Activated naive CD8-positive, alpha-beta T cell (primary cell): ENCODE measurements around the gene PLXNB1.

ENCODE experiments used
- H3K27ac Mint-ChIP-seq: one replicate; pipeline ENCODE4 v1.8.0; 2021; ENCODE audit warnings: mixed read lengths
- H3K27me3 Mint-ChIP-seq: one replicate; pipeline ENCODE4 v1.8.0; 2021; ENCODE audit warnings: mixed read lengths
- H3K36me3 Mint-ChIP-seq: one replicate; pipeline ENCODE4 v1.8.0; 2021; ENCODE audit warnings: mixed read lengths
- H3K4me1 Mint-ChIP-seq: one replicate; pipeline ENCODE4 v1.8.0; 2021; ENCODE audit warnings: low read depth, mixed read lengths
- H3K4me3 Mint-ChIP-seq: one replicate; pipeline ENCODE4 v1.8.0; 2021; ENCODE audit warnings: mild to moderate bottlenecking, mixed read lengths
- H3K9me3 Mint-ChIP-seq: one replicate; pipeline ENCODE4 v1.8.0; 2021; ENCODE audit warnings: low read depth, mixed read lengths

Gene PLXNB1

DNA sequence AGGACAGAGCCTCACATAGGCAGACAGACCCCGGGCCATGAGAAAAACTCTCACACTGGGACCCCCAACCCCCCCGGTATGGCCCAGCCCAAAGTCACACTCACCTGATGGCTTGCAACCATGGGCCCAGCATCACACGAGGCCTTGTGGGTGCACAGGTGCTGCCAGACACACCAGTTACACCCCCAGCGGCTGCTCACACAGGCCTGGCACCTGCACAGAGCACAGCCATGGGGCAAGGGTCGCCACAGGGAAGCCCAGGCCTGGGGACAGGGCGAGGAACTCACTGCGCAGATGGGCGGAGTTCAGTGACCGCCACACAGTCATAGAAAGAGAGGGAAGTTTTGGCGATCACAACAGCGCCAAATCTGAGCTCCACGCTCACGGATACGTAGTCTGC lies 9.3 kb downstream of the PLXNB1 start:
- Mint-ChIP-seq H3K27ac (no peak overlapping the region), H3K4me1 (no peaks in the 10 kb centered on the region), H3K9me3 (no peaks in the 10 kb centered on the region)

DNA sequence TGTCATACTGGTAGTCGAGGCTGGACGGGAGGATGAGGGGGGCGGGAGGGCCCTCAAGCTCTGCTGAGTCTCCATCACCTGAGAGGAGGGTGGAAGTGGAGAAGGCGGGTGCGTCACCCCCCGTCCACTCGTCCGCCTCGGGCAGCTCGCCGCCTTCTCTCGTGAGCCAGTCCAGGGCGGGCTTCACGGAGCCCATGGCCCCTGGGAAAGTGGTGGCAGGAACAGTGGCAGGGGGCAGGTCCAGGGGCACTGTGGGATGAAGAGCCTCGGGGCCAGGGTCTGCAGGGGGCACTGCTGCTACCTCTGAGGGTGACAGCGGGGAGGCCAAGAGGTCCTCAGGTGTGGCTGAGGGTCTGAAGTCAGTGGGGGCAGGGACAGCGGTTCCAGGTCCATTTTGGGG lies 10.3 kb downstream of the PLXNB1 start:
- Mint-ChIP-seq H3K4me3 (no peak overlapping the region), H3K4me1 (no peaks in the 10 kb centered on the region), H3K27me3 (no peaks in the 10 kb centered on the region), H3K36me3 (no peaks in the 10 kb centered on the region), H3K27ac (no peak overlapping the region), H3K9me3 (no peaks in the 10 kb centered on the region)

More for the DNA sequence above, 9.3 kb downstream of the PLXNB1 start:
- no peaks in the 10 kb centered on the region for H3K27me3 Mint-ChIP-seq
- H3K4me3 Mint-ChIP-seq, result no peak overlapping the region
- H3K36me3 Mint-ChIP-seq, result no peaks in the 10 kb centered on the region

DNA sequence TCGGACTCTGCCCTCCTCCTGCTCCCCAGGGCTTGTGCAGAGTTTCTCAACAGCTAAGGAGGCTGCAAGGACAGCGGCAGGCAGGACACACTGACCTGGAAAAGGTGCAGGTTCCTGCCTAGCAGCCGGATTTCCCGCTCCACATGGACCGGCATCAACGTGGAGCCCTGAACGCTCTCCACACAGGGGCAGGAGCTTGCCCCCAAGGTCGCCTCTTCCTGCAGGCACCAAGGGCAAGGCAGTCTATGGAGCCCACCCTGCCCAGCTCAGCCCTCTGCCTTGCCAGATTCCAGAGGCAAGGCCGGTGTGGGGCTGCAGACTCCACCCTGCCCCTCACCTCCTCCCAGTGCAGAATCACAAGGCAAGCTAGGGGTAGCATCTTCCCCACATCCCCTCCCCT lies 10.7 kb downstream of the PLXNB1 start:
- Mint-ChIP-seq H3K36me3 (no peaks in the 10 kb centered on the region), H3K27me3 (no peaks in the 10 kb centered on the region), H3K4me3 (no peak overlapping the region), H3K9me3 (no peaks in the 10 kb centered on the region), H3K4me1 (no peaks in the 10 kb centered on the region), H3K27ac (no peak overlapping the region)

DNA sequence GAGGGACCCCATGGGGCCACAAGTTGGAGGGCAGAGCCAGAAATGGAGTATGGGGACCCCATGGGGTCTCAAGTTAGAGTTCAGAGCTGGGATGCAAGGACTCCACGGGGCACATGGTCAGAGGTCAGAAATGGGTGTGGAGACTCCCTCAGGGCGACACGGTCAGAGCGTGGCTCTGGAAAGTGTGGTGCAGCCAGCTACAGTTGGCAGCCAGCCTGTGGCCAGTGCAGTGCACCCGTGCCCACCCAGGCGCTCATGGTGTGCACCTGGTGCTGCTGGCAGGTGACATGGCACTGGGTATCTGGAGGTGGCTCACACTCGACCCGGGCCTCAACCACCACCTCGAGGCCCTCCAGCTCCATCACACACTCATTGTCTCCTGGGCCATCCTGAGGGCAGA lies 11.2 kb downstream of the PLXNB1 start:
- no peaks in the 10 kb centered on the region for H3K4me1 Mint-ChIP-seq
- no peaks in the 10 kb centered on the region for H3K27me3 Mint-ChIP-seq
- H3K27ac Mint-ChIP-seq, result no peak overlapping the region
- H3K36me3 Mint-ChIP-seq, result no peaks in the 10 kb centered on the region
- no peak overlapping the region for H3K4me3 Mint-ChIP-seq
- no peaks in the 10 kb centered on the region for H3K9me3 Mint-ChIP-seq

DNA sequence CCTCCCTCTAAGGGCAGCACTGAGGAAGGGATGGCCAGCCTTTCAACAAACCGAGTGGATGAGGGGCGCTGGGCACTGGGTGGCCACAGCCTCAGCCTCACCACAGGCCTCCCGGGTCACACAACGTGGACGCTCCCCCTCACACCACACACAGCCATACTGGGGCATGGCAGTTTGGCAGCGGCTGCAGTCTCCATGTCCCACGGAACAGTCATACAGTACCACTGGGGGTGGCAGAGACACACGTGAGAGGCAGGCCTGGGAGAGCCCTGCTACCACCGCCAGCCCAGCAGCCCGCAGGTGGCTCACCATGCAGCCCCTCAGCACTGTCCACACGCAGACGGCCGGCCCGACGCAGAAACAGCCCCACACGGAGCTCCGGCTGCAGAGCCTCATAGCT lies 11.7 kb downstream of the PLXNB1 start:
- Mint-ChIP-seq H3K27ac (no peak overlapping the region), H3K4me3 (no peak overlapping the region), H3K4me1 (no peaks in the 10 kb centered on the region), H3K27me3 (no peaks in the 10 kb centered on the region), H3K9me3 (no peaks in the 10 kb centered on the region), H3K36me3 (no peaks in the 10 kb centered on the region)

DNA sequence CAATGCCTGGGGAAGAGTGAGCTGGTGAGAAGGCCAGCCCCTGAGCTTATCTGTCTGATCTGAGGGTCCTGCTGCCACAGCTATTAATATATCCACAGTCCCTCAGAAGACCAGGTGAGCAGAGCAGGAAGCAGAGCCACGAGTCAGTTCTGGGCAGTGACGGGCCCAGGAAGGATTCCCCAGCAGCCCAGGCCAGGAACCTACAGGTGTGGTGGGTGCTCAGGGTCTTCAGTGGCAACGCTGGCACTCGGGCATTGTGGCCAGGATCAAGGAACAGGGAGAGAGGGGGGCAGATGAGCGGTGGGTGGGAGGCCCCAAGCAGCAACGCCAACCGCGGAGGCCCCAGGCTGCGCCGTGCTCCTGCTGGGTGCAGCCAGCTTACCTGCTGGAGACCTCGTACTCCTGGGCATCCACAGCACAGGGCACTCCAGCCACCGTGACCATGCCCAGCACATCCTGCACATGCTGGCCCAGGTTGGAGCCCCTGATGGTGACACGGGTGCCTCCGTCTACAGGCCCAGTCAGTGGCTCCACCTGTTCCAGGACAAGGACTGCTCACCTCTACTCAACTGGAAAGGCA lies 12.3 kb downstream of the PLXNB1 start:
- Mint-ChIP-seq H3K9me3 (no peaks in the 10 kb centered on the region), H3K4me1 (no peaks in the 10 kb centered on the region), H3K36me3 (no peaks in the 10 kb centered on the region), H3K27ac (no peak overlapping the region), H3K4me3 (no peak overlapping the region), H3K27me3 (no peaks in the 10 kb centered on the region)

DNA sequence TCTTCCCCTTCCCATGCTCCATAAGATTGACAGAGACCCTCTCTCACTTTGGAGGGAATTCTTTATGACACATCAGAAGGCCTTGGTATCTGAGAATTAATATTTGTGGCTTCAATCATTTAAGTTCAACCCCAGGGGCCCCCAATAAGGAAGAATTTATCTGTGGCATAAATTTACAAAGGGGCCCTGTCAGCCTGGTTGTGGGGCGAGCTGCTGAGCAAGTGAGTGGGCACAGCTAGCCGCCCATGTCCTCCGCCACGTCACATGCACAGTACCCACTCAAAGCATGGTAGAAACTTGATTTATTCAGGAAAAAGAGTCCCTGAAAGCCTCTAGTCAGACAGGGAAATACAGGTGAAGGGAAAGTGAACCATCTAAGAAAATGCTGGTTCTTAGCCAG lies 13.3 kb downstream of the PLXNB1 start:
- H3K4me1 Mint-ChIP-seq, result no peaks in the 10 kb centered on the region
- no peak overlapping the region for H3K27ac Mint-ChIP-seq
- no peaks in the 10 kb centered on the region for H3K27me3 Mint-ChIP-seq

DNA sequence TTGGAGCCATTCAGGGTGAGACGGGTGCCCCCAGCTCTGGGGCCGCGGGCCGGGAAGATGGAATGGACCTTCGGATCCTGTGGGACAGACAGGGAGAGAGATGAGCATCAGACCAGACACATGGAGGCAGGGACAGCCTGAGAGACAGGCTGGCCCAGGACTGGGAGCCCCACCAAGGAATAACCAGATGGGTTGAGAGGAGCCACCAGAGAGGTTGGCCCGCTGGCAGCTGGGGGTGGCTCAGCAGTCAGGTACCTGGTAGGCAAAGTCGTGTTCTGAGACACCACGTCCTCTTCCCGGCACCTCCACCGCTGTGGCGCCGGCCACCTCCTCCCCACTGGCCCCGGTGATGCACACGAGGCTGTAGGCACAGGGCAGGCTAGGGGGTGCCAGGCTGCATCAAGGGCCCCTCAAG lies 13.8 kb downstream of the PLXNB1 start:
- Mint-ChIP-seq H3K9me3 (no peaks in the 10 kb centered on the region), H3K4me3 (no peak overlapping the region), H3K4me1 (no peaks in the 10 kb centered on the region), H3K27me3 (no peaks in the 10 kb centered on the region), H3K27ac (no peak overlapping the region), H3K36me3 (no peaks in the 10 kb centered on the region)

More for the DNA sequence above, 13.3 kb downstream of the PLXNB1 start:
- Mint-ChIP-seq H3K36me3 (no peaks in the 10 kb centered on the region), H3K4me3 (no peak overlapping the region), H3K9me3 (no peaks in the 10 kb centered on the region)

DNA sequence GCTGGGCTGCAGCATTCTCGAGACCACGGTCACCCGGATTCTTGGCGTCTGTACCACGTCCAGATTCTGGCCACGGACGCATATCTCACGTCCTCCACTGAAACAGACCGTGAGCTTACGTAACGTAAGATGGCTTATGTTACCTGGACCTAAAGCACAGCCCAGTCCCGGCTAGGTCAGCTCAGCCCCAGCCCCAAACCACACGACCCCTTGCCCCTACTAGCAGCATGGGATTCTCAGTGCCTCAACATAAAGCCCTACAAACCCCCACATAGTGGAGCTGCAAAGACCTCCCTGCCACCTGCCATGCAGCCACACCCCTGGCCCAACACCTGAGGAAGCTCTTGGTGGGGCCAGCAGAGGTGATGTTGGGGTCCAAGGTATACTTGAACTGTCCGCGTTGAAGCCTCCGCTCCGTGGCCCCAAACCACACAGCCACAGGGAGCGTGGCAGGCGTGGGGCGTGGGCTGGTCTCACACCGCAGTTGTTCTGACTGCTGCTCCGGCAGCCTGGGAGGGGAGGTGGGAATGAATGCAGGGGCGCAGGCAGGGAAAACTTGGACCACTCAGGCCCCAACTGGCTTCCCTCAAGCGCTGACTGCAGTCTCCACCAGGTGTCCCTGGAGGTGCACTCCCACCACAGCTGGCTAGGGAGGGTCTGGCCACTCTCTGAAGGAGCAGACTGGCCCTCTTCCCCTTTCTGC lies 14.5 kb downstream of the PLXNB1 start:
- H3K4me1 Mint-ChIP-seq, result no peaks in the 10 kb centered on the region
- no peak overlapping the region for H3K27ac Mint-ChIP-seq
- H3K9me3 Mint-ChIP-seq, result no peaks in the 10 kb centered on the region
- no peaks in the 10 kb centered on the region for H3K36me3 Mint-ChIP-seq
- no peaks in the 10 kb centered on the region for H3K27me3 Mint-ChIP-seq
- H3K4me3 Mint-ChIP-seq, result no peak overlapping the region

DNA sequence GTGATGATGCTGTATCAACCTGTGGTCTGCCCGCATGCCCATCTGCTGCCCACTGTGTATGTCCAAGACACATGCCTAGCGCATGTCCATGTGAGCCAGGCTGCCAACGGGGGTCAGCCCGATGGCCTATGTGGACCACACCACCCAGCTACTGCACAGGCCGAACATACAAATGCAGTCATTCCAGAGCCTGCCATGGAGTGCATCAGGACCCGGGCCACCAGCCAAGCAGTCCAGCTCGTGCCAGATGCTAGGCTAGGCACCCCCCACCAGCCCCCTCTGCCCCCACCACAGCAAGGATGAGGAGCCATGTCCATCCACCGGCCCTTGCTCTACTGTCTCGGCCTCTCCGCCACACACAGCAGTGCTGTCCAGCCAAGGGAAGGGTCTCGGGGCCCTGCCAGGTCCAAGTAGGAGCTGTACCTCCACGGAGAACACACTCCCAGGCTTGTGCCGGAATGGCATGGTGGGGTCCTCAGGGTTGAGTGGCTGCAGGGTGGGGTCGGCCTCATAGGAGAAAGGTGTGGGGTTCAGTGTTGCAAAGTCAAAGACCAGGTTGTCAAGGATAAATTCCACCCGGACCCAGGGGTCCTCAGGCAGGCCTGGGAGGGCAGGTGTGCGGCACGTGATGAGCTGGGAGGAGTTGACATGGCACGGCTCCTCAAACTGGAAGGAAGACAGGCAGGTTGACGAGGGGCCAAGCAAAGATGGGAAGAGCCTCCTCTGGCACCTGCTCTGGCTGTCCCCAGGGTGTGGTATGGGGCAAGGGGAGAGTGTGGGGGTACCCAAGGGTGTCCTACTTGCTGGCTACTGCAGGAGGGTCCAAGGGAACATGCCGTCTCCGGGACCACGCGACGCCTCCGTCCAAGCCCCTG lies 15.3 kb downstream of the PLXNB1 start:
- H3K27me3 Mint-ChIP-seq, result no peaks in the 10 kb centered on the region
- H3K4me3 Mint-ChIP-seq, result no peak overlapping the region
- no peaks in the 10 kb centered on the region for H3K9me3 Mint-ChIP-seq
- no peak overlapping the region for H3K27ac Mint-ChIP-seq
- H3K4me1 Mint-ChIP-seq, result no peaks in the 10 kb centered on the region
- no peaks in the 10 kb centered on the region for H3K36me3 Mint-ChIP-seq

DNA sequence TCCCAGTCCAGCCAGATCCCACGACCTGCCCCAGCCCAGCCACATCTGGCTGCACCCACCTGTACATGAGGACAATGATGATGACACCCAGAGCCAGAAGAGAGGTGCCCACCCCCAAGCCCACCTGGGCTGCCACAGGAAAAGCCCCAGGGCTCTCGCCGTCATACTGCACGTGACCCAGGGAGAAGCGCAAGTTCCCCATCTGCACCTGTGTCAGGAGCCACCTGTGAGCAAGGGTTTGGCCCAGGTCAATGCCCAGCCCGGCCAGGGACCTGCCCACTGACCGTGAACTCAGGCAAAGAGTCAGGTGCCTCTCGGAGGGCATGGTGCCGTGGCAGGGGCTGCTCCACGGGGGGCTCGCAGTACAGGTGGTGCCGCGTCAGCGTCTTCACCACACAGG lies 16.3 kb downstream of the PLXNB1 start:
- Mint-ChIP-seq H3K27ac (no peak overlapping the region), H3K36me3 (no peaks in the 10 kb centered on the region), H3K4me3 (no peak overlapping the region)

DNA sequence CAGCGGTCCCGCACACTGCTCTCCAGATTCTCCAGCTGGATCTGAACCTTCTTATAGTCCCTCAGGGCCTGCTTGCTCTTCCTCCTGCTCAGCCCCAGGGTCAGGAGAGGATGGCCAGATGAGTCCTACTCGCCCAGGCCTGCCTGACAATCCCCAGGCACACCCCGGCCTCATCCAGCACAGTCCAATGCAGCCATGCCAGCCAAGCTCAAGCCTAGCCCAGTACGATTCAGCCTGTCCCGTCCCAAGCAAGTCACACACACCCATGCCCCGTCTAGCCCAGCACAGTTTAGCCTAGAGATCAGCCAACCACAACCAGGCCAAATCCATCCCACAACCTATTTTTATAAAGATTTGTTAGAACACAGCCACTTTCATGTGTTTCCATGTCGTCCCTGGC lies 16.8 kb downstream of the PLXNB1 start:
- no peaks in the 10 kb centered on the region for H3K9me3 Mint-ChIP-seq
- H3K4me1 Mint-ChIP-seq, result no peaks in the 10 kb centered on the region
- H3K4me3 Mint-ChIP-seq, result no peak overlapping the region
- H3K27ac Mint-ChIP-seq, result no peak overlapping the region
- H3K27me3 Mint-ChIP-seq, result no peaks in the 10 kb centered on the region
- no peaks in the 10 kb centered on the region for H3K36me3 Mint-ChIP-seq

More for the DNA sequence above, 16.3 kb downstream of the PLXNB1 start:
- Mint-ChIP-seq H3K27me3 (no peaks in the 10 kb centered on the region), H3K4me1 (no peaks in the 10 kb centered on the region), H3K9me3 (no peaks in the 10 kb centered on the region)

DNA sequence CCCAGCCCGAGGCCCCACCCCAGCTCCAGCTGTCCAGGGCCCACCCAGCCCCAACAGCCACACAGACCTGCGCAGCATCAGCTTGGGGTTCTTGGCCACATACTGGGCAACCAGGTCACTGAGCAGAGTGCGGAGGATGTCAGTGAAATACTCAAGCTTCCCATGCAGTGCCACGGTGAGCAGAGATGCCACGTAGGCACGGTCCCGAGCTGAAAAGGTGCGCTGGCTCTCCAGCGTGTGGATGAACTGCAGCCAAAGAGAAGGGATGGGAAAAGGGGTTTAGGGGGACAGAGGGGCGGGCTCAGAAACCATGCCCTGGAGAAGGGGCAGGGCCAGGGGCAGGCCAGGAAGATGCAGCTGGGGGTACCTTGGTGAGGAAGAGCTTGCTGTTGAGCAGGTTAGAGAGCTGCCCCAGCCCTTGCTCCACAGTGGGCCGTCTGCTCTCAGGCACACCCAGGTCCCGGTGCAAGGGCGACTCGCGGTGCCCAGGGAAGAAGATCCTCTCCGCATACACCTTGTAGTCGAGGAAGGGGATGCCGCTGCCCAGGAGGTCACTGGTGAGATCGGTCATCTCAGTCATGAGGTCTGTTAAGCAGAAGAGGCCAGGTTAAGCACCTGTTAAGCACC lies 17.4 kb downstream of the PLXNB1 start:
- Mint-ChIP-seq H3K27ac (no peak overlapping the region), H3K36me3 (no peaks in the 10 kb centered on the region), H3K4me3 (no peak overlapping the region), H3K9me3 (no peaks in the 10 kb centered on the region), H3K27me3 (no peaks in the 10 kb centered on the region), H3K4me1 (no peaks in the 10 kb centered on the region)

DNA sequence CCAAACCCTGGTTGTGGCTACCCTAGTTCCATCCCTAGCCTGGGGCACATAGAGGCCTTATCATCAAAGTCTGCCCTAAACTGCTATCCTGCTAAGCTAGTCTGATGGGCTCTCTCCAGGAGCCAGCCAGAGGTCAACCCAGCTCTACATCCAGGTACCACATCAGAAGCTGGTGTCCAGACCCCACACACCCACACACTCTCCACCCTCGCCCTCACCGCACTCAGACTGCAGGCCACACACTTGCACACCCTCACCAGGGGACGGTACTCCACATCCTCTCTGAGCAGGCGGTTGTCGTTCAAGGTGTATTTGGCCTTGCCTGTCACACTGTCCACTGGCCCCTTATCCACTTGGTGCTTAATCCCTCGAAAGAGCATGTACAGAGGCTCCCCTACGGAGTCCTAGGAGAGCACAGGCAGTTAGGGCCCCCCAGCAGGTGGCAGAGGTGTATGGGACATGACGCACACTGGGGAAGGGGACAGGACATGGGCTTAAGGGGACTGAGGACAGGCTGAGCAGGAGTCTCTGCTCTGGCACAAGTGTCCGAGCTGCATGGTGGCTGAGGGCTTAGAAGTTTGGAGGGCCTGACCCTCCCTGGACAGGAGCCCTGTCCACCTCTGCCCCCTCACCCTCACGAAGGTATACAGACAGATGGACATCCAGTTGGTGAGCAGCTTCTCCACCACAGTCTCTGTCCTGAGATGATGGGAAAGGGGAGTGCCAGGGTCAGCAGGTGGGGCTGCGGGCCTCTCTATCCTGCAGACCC lies 18.1 kb downstream of the PLXNB1 start:
- no peak overlapping the region for H3K27ac Mint-ChIP-seq
- H3K4me1 Mint-ChIP-seq, result no peaks in the 10 kb centered on the region
- H3K9me3 Mint-ChIP-seq, result no peaks in the 10 kb centered on the region
- no peaks in the 10 kb centered on the region for H3K27me3 Mint-ChIP-seq
- H3K4me3 Mint-ChIP-seq, result no peak overlapping the region
- H3K36me3 Mint-ChIP-seq, result no peaks in the 10 kb centered on the region
